ENCODE measurements around the gene EPHB1.

Gene EPHB1

GRCh38 chr3:135155791-135156190, 360.7 kb downstream of the EPHB1 start:
- Histone ChIP-seq H3K27me3 (no peaks in the 10 kb centered on the region), H3K4me1 (ENCODE audit: control insufficient read depth in 1 of 2, insufficient read depth in 1 of 2, low read depth in 1 of 2, low read length in 1 of 2) (no peaks in the 10 kb centered on the region), H3K27ac (no peak overlapping the region), H3K36me3 (no peaks in the 10 kb centered on the region), H3K4me3 (ENCODE audit: low read depth in 1 of 2, low read length in 1 of 2) (no peak overlapping the region), H3K9me3 (no peaks in the 10 kb centered on the region)
- TF ChIP-seq CTCF (IDR thresholded peaks at IDR 0.05): no peak

GRCh38 chr3:135157045-135157740, 362.1 kb downstream of the EPHB1 start:
- Histone ChIP-seq H3K36me3 (no peaks in the 10 kb centered on the region), H3K9me3 (no peaks in the 10 kb centered on the region), H3K4me3 (ENCODE audit: low read depth in 1 of 2, low read length in 1 of 2) (no peak overlapping the region), H3K27me3 (no peaks in the 10 kb centered on the region), H3K4me1 (ENCODE audit: control insufficient read depth in 1 of 2, insufficient read depth in 1 of 2, low read depth in 1 of 2, low read length in 1 of 2) (no peaks in the 10 kb centered on the region), H3K27ac (no peak overlapping the region)
- no peak for TF ChIP-seq CTCF (IDR thresholded peaks at IDR 0.05)

- no peaks in the 10 kb centered on the region for H3K9me3 ChIP-seq
- no peaks in the 10 kb centered on the region for H3K36me3 ChIP-seq
- no peak overlapping the region for H3K4me3 ChIP-seq (ENCODE audit: low read depth in 1 of 2, low read length in 1 of 2)
- H3K27ac ChIP-seq: no peak overlapping the region
- no peak for TF ChIP-seq CTCF (IDR thresholded peaks at IDR 0.05)
- no peaks in the 10 kb centered on the region for H3K4me1 ChIP-seq (ENCODE audit: control insufficient read depth in 1 of 2, insufficient read depth in 1 of 2, low read depth in 1 of 2, low read length in 1 of 2)
- H3K27me3 ChIP-seq: no peaks in the 10 kb centered on the region
These were observed 363.5 kb downstream of the EPHB1 start for GRCh38 chr3:135158520-135158919.

- H3K4me1 ChIP-seq (ENCODE audit: control insufficient read depth in 1 of 2, insufficient read depth in 1 of 2, low read depth in 1 of 2, low read length in 1 of 2): no peaks in the 10 kb centered on the region
- no peak overlapping the region for H3K4me3 ChIP-seq (ENCODE audit: low read depth in 1 of 2, low read length in 1 of 2)
- no peaks in the 10 kb centered on the region for H3K36me3 ChIP-seq
- H3K27ac ChIP-seq: no peak overlapping the region
- H3K27me3 ChIP-seq: no peaks in the 10 kb centered on the region
- TF ChIP-seq CTCF (IDR thresholded peaks at IDR 0.05): no peak
- H3K9me3 ChIP-seq: no peaks in the 10 kb centered on the region
These were observed 364.7 kb downstream of the EPHB1 start for GRCh38 chr3:135159681-135160247.

GRCh38 chr3:135161425-135161824, 366.4 kb downstream of the EPHB1 start:
- no peak overlapping the region for H3K27ac ChIP-seq
- H3K4me3 ChIP-seq (ENCODE audit: low read depth in 1 of 2, low read length in 1 of 2): no peak overlapping the region
- no peaks in the 10 kb centered on the region for H3K9me3 ChIP-seq
- no peaks in the 10 kb centered on the region for H3K4me1 ChIP-seq (ENCODE audit: control insufficient read depth in 1 of 2, insufficient read depth in 1 of 2, low read depth in 1 of 2, low read length in 1 of 2)
- TF ChIP-seq CTCF (IDR thresholded peaks at IDR 0.05): no peak
- no peaks in the 10 kb centered on the region for H3K27me3 ChIP-seq
- no peaks in the 10 kb centered on the region for H3K36me3 ChIP-seq

Measured in neutrophil (primary cell).